H1 (cell line): Measurements from ENCODE around the gene GTSE1. TPM values are rescaled to one million over a fixed set of nuclear protein-coding genes. Genes with fewer than 3 reads are reported as not detected.

Experiments
- RFX5 ChIP-seq: IDR thresholded peaks from 2 replicates; pipeline ENCODE4 v1.6.1; 2011; ENCODE audit warnings: low read depth, low read length, improper control_type of control experiment, borderline replicate concordance
- SIN3A ChIP-seq, 2 experiments: IDR thresholded peaks in 1 of 2; conservative IDR thresholded peaks in 1 of 2; 2 replicates each; pipeline ENCODE4 v1.6.1; 2011 to 2012; ENCODE audit warnings: low read length in 2 of 2, improper control_type of control experiment in 1 of 2, low read depth in 1 of 2, mild to moderate bottlenecking in 1 of 2
- USF2 ChIP-seq: IDR thresholded peaks from 2 replicates; pipeline ENCODE4 v1.6.1; 2011; ENCODE audit warnings: low read length, improper control_type of control experiment
- YY1 ChIP-seq: IDR thresholded peaks from 2 replicates; pipeline ENCODE4 v1.6.1; 2011; ENCODE audit warnings: low read depth, mild to moderate bottlenecking, low read length
- polyA plus RNA-seq, 7 experiments: library from polyadenylated mRNA; depleted of rRNA in 3 of 7; stranded (reverse) in 5 of 7; unstranded in 2 of 7; fragments of >200 nt in 5 of 7; fragments of 200-250 nt in 2 of 7; gene quantifications; 1 replicate in 5 of 7; 2 replicates in 1 of 7; 4 replicates in 1 of 7; pipeline versions ENCODE4 v1.2.1 to v1.2.3, GENCODE V29; 2011 to 2013; ENCODE audit warnings: missing spikeins in 2 of 7, mixed read lengths in 2 of 7
- total RNA-seq: library from RNA; stranded (reverse); fragmentation: NEBNext Ultra II Directional; extraction: Animal tissue kit (Norgen Biotek cat#: 25700); gene quantifications from 2 replicates; pipeline ENCODE4 v1.2.1, GENCODE V29; 2021

The GTSE1 gene
- total and polyA plus RNA-seq, 2 of the 8 experiments (the other 6 are each of a cell fraction or from before 2014, with no cell fraction given): 17.5 to 38.6 TPM

GRCh38 chr22:46276563-46276962 is 20.1 kb upstream of the GTSE1 start (continued):
- no peak for TF ChIP-seq SIN3A (conservative IDR thresholded peaks at IDR 0.05 in 1 of 2, IDR thresholded peaks at IDR 0.05 in 1 of 2; ENCODE audit: low read depth in 1 of 2, low read length in 2 of 2)
- no peak for TF ChIP-seq USF2
- TF ChIP-seq RFX5: no peak
- TF ChIP-seq YY1: no peak
